KMS-11 (cell line): ENCODE measurements around the gene TMEM125.

ENCODE experiments used
- H2AFZ ChIP-seq: fragments of 200-600 bp; sonication (generic); 2 replicates; pipeline ENCODE4 v1.6.1; 2016; ENCODE audit warnings: antibody characterized with exemption, mixed run types, low read depth
- H3K27ac ChIP-seq: fragments of 200-600 bp; sonication (generic); 2 replicates; pipeline ENCODE4 v1.6.1; 2016; ENCODE audit warnings: mild to moderate bottlenecking, mixed run types
- H3K27me3 ChIP-seq: fragments of 200-600 bp; sonication (generic); 2 replicates; pipeline ENCODE4 v1.6.1; 2017; ENCODE audit warnings: mild to moderate bottlenecking, low read depth, mixed run types, moderate library complexity; ENCODE audit not compliant: insufficient read depth
- H3K36me3 ChIP-seq: fragments of 200-600 bp; sonication (generic); 2 replicates; pipeline ENCODE4 v1.6.1; 2017; ENCODE audit warnings: mild to moderate bottlenecking, mixed run types; ENCODE audit not compliant: insufficient read depth
- H3K4me1 ChIP-seq: fragments of 200-600 bp; sonication (generic); 2 replicates; pipeline ENCODE4 v1.6.1; 2016; ENCODE audit warnings: mild to moderate bottlenecking, low read depth, mixed run types; ENCODE audit not compliant: poor library complexity, severe bottlenecking
- H3K4me2 ChIP-seq: fragments of 200-600 bp; sonication (generic); 2 replicates; pipeline ENCODE4 v1.7.0; 2016; ENCODE audit warnings: mild to moderate bottlenecking, mixed run types
- H3K4me3 ChIP-seq: fragments of 200-600 bp; sonication (generic); IDR thresholded peaks from 2 replicates; pipeline ENCODE4 v1.6.1; 2017; ENCODE audit warnings: low read depth, low read length, mixed read lengths; ENCODE audit not compliant: insufficient read depth
- H3K79me2 ChIP-seq: fragments of 200-600 bp; sonication (generic); 2 replicates; pipeline ENCODE4 v1.6.1; 2016; ENCODE audit warnings: low read depth, mixed run types; ENCODE audit not compliant: insufficient read depth
- H3K9ac ChIP-seq: fragments of 200-600 bp; sonication (generic); 2 replicates; pipeline ENCODE4 v1.6.1; 2016; ENCODE audit warnings: mild to moderate bottlenecking, mixed run types
- H4K20me1 ChIP-seq: fragments of 200-600 bp; sonication (generic); 2 replicates; pipeline ENCODE4 v1.6.1; 2016; ENCODE audit warnings: mild to moderate bottlenecking, mixed run types; ENCODE audit not compliant: insufficient read depth
- TF ChIP-seq, protein P1 (sequence below): fragments of 200-600 bp; sonication (generic); conservative IDR thresholded peaks from 2 replicates; pipeline ENCODE4 v1.6.1; 2017; ENCODE audit warnings: low read depth, mild to moderate bottlenecking, antibody characterized with exemption, low read length, moderate library complexity, mixed read lengths

The TMEM125 gene

DNA sequence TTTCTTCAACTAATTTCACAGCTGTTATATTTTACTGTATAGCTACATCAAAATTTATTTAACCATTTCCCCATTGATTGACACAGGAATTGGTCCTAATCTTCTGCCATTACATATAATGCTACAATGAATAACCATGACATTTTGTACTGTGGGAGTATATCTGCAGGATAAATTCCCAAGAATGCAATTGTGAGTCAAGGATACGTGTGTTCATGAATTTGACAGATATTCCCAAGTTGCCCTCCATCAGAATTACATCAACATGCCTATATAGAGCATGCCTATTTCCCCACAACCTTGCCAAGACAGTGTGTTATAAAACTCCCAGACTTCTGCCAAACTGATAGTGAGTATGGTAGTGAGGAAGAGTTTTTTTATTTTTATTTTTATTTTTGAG is 28.3 kb downstream of the TMEM125 start:
- TF ChIP-seq, protein P1, sequence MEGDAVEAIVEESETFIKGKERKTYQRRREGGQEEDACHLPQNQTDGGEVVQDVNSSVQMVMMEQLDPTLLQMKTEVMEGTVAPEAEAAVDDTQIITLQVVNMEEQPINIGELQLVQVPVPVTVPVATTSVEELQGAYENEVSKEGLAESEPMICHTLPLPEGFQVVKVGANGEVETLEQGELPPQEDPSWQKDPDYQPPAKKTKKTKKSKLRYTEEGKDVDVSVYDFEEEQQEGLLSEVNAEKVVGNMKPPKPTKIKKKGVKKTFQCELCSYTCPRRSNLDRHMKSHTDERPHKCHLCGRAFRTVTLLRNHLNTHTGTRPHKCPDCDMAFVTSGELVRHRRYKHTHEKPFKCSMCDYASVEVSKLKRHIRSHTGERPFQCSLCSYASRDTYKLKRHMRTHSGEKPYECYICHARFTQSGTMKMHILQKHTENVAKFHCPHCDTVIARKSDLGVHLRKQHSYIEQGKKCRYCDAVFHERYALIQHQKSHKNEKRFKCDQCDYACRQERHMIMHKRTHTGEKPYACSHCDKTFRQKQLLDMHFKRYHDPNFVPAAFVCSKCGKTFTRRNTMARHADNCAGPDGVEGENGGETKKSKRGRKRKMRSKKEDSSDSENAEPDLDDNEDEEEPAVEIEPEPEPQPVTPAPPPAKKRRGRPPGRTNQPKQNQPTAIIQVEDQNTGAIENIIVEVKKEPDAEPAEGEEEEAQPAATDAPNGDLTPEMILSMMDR, result no peak
- Histone ChIP-seq H3K9ac (no peak overlapping the region), H3K4me1 (peaks cover 23% of the 10 kb centered on the region), H3K4me3 (no peak overlapping the region), H3K27me3 (no peaks in the 10 kb centered on the region), H3K4me2 (no peak overlapping the region), H3K36me3 (no peaks in the 10 kb centered on the region), H4K20me1 (no peaks in the 10 kb centered on the region), H3K79me2 (no peaks in the 10 kb centered on the region), H2AFZ (no peak overlapping the region), H3K27ac (no peak overlapping the region)

DNA sequence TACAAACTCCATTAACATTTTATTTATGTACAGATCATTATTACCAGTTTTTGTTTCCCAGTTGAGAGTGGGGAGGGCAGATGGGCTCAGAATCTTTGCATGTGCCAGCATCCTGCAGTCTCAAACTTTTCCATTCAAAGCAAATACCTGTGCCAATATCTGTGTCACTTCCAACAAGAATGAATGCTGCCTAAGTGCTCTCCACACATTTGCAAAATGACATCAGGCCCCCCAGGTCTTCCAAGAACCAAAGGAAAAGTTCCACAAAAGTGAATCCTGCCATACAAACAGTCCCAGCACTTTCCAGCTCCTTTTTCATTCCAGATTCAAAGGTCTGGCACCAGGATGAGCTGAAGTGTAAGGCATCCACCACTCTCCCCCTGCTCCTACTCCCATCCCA is 29.3 kb downstream of the TMEM125 start:
- H3K27me3 ChIP-seq, result no peaks in the 10 kb centered on the region
- H4K20me1 ChIP-seq, result no peaks in the 10 kb centered on the region
- H3K79me2 ChIP-seq, result no peaks in the 10 kb centered on the region
- TF ChIP-seq, protein P1, result no peak
- peaks cover 23% of the 10 kb centered on the region for H3K4me1 ChIP-seq
- H2AFZ ChIP-seq, result no peak overlapping the region
- H3K27ac ChIP-seq, result no peak overlapping the region
- H3K4me3 ChIP-seq, result no peak overlapping the region
- no peak overlapping the region for H3K4me2 ChIP-seq
- no peaks in the 10 kb centered on the region for H3K36me3 ChIP-seq
- no peak overlapping the region for H3K9ac ChIP-seq

DNA sequence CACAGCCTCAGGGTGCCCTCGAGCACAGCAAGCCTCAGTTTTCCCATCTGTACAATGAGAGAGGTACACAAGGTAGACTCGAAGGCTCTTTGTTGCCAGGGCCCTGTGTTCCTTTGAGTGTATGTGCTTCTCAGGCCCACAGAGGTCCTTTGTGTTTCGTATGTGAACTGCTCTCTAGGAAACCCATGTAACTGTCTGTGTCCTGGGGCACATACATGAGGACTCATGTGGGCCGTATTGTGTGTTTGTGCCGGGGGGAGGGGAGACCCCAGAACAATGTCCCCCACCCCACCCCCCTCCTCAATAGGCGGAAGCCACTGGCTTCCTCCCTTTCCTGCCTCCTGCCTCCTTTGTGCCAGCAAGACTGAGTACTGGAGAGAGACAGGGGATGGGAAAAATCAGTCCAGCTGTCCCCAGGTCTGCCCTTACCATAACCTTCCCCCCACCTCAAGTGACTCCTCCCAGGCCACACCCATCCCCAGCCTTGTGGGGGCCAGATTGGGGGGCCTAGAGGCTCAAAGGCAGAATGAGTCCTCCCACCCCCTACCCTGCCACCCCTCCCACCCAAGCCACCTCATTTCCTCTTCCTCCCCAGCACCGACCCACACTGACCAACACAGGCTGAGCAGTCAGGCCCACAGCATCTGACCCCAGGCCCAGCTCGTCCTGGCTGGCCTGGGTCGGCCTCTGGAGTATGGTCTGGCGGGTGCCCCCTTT is 30.8 kb downstream of the TMEM125 start, which contains the start of gene TIE1:
Gene TIE1, plus strand, starts transcription at position 605 of the 717 bp plus-strand sequence. Its CDS starts 90 bp downstream, at position 695.
- H3K9ac ChIP-seq, result no peak within 1 kb of the TSS

DNA sequence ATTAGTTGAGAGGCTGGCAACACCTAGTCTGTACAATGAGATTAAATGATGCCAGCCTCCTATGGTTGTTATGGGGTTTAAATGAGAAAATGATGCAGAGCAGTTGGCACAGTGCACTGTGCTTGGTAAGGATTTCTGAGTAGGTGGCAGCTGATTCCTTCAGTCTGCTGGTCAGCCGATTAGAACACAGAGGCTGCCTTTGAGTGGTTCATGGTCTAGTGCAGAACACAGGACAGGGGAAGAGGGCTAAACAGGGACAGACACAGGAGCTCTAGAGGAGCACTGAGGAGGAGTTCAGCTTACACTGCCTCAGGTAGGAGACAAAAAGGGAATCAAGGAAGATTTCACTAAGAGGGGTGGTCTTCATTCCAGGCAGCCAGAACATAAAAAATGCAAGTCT is 32.4 kb downstream of the TMEM125 start:
- H3K4me2 ChIP-seq, result no peak overlapping the region
- no peaks in the 10 kb centered on the region for H3K36me3 ChIP-seq
- H3K27ac ChIP-seq, result no peak overlapping the region
- H4K20me1 ChIP-seq, result no peaks in the 10 kb centered on the region
- no peaks in the 10 kb centered on the region for H3K79me2 ChIP-seq
- TF ChIP-seq, protein P1, result no peak
- no peaks in the 10 kb centered on the region for H3K27me3 ChIP-seq
- no peak overlapping the region for H3K9ac ChIP-seq
- H3K4me1 ChIP-seq, result no peaks in the 10 kb centered on the region
- no peak overlapping the region for H3K4me3 ChIP-seq
- H2AFZ ChIP-seq, result no peak overlapping the region

More for the DNA sequence above, 30.8 kb downstream of the TMEM125 start, which contains the start of gene TIE1:
- no peaks in the 10 kb centered on the region for H3K27me3 ChIP-seq
- no peaks in the 10 kb centered on the region for H3K79me2 ChIP-seq
- no peak within 1 kb of the TSS for H2AFZ ChIP-seq
- no peaks in the 10 kb centered on the region for H3K36me3 ChIP-seq
- H3K4me2 ChIP-seq, result no peak within 1 kb of the TSS
- peaks cover 11% of the 10 kb centered on the region for H3K4me1 ChIP-seq
- H3K4me3 ChIP-seq, result no peak within 1 kb of the TSS
- H4K20me1 ChIP-seq, result no peaks in the 10 kb centered on the region
- TF ChIP-seq, protein P1, result no peak
- H3K27ac ChIP-seq, result no peak within 1 kb of the TSS
